T47D (cell line): ENCODE measurements around the gene USF1.
"Not testable (repeated sequence)": the region's sequence is repeated elsewhere in the genome, so short reads cannot be mapped to it uniquely, and the experiment has no call there.

ENCODE experiments used
- DNase-seq, 2 experiments: peaks; one replicate each; pipeline versions ENCODE4 v3.0.0 to v3.0.0-alpha.2; 2011 to 2012; ENCODE audit warnings: low read depth in 1 of 2, low spot score in 1 of 2
- JUND ChIP-seq: IDR thresholded peaks from 2 replicates; pipeline ENCODE4 v1.6.1; 2012; ENCODE audit warnings: low read depth
- in situ Hi-C: cut with HindIII; loops from 2 replicates; pipeline ENCODE4 v1.10.0; 2016; ENCODE audit warnings: low sequenced_read_pairs, low pct_unique_long_range_greater_than_20kb

Gene USF1

DNA sequence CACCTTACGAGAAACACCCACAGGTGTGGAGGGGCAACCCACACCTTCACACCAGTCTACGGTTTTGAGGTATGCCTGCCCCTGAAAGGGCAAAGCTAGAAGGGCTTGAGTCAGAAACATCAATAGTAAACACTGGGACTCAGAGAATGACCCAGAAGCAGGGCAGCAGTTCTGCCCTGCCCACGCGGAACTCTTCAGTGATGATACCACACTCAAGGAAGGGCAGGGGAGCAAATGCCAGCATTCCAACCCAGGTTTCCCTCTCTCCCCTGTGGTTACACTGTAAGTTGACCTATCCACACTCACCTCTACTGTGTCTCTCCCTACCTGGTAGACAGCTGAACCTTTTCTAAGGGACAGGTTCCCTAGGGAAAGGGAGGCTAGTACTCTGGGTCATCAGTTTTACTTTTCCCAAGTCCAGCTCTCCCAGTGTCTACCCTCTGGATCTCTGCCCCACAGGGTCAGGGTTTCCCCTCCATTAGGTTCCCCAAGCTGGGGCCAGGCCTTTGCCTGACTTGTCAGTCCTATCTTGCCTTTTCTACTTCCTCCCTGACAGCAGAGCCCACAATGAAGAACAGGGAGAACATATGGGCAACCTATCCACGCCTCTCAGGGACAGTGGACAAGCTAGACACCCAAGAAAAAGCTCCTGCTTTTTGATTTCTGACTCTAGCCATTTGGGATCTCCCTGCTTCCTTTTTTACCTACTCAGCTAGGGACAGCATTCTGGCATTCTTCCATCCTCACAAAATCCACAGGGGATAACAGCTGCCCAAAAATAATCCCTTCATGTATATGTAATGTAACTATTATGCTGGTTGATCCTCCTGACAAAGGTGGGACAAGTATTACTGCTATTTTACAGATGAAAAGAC is 27.8 kb downstream of the USF1 start:
- DNase-seq: no peak
- no peak for TF ChIP-seq JUND
- in situ Hi-C loops: no loop called here

DNA sequence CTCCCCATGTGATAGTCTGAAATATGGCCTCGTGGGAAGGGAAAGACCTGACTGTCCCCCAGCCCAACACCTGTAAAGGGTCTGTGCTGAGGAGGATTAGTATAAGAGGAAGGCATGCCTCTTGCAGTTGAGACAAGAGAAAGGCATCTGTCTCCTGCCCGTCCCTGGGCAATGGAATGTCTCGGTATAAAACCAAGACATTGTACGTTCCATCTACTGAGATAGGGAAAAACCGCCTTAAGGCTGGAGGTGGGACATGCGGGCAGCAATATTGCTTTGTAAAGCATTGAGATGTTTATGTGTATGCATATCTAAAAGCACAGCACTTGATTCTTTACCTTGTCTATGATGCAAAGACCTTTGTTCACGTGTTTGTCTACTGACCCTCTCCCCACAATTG is 28.6 kb downstream of the USF1 start:
- not testable (repeated sequence) for DNase-seq

DNA sequence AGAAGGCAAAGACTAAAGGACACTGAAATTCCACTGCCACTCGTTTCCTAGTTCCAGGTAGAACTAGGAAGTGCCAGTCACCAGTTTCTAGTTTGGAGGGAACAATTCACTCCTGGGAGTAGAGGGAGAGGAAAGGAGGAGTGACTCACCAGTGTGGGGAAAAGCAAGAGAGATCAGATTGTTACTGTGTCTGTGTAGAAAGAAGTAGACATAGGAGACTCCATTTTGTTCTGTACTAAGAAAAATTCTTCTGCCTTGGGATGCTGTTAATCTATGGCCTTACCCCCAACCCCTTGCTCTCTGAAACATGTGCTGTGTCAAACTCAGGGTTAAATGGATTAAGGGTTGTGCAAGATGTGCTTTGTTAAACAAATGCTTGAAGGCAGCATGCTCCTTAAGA is 29.1 kb downstream of the USF1 start:
- in situ Hi-C loops: not testable (repeated sequence)
- DNase-seq: peak in 1 of 2 experiments; percentile 23

More for the DNA sequence above, 28.6 kb downstream of the USF1 start:
- in situ Hi-C loops: not testable (repeated sequence)

- in situ Hi-C loops: no loop called here
- DNase-seq: peak; percentile 78 to 95
- no peak; the same call in 1 of the 2 replicates for TF ChIP-seq JUND
Observed at GRCh38 chr1:161013488-161014230, 32.1 kb downstream of the USF1 start.

GRCh38 chr1:161013131-161013487 is 32.7 kb downstream of the USF1 start:
- in situ Hi-C loops: no loop called here
- no peak for DNase-seq

GRCh38 chr1:161012420-161012819 is 33.4 kb downstream of the USF1 start:
- no peak for TF ChIP-seq JUND
- in situ Hi-C loops: no loop called here
- DNase-seq: no peak

More at GRCh38 chr1:161013131-161013487, 32.7 kb downstream of the USF1 start:
- no peak for TF ChIP-seq JUND

GRCh38 chr1:161009602-161010211 is 36.1 kb downstream of the USF1 start:
- no peak for DNase-seq
- in situ Hi-C loops: no loop called here

DNA sequence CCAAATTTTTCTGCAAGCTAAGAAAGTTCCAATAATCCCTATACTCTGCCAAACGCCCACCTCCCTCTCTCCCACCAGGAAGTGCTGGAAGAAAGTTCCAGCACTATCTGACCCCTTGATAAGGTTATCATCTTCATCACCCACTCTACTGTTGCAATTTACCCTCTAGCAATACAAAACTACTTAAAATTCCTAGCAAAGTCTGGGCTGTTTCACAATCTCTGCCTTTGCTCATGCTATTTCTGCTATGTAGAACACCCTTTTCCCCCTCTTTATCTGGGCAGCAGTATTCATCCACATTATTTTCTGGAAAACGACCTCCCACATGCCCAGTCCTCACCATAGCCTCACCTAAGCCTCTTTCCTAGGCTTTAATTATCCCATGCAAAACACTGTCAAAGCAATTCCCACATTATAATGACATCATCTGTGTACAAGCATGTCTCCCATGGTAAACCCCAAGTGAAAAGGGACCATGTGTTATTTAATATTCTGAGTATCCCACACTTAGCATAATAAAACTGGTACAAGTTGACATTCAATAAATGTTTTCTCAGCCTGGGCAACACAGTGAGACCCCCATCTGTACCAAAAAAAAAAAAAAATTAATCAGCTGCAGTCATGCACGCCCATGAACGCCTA is 36.8 kb downstream of the USF1 start:
- no peak for DNase-seq
- in situ Hi-C loops: no loop called here
- TF ChIP-seq JUND: no peak

More at GRCh38 chr1:161009602-161010211, 36.1 kb downstream of the USF1 start:
- no peak for TF ChIP-seq JUND

DNA sequence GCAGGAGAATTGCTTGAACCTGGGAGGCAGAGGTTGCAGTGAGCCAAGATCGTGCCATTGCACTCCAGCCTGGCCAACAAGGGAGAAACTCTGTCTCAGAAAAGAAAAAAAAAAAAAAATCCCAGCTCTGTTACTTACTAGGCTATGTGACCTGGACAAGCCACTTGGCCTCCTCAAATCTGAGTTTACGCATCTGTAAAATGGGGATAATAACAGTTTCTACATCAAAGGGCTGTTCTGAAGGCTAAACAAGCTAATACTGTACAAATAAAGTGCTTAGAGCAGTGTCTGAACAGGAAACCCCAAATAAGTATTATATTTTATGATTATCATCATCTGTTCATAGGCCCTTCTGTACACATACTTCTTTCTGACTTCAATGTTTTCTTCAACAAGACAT is 38.4 kb downstream of the USF1 start:
- in situ Hi-C loops: no loop called here
- TF ChIP-seq JUND: no peak
- no peak for DNase-seq

GRCh38 chr1:161006563-161006962 is 39.2 kb downstream of the USF1 start:
- in situ Hi-C loops: no loop called here
- DNase-seq: no peak
- TF ChIP-seq JUND: no peak

GRCh38 chr1:161001525-161001924 is 44.3 kb downstream of the USF1 start:
- no peak for TF ChIP-seq JUND
- DNase-seq: no peak
- in situ Hi-C loops: no loop called here

DNA sequence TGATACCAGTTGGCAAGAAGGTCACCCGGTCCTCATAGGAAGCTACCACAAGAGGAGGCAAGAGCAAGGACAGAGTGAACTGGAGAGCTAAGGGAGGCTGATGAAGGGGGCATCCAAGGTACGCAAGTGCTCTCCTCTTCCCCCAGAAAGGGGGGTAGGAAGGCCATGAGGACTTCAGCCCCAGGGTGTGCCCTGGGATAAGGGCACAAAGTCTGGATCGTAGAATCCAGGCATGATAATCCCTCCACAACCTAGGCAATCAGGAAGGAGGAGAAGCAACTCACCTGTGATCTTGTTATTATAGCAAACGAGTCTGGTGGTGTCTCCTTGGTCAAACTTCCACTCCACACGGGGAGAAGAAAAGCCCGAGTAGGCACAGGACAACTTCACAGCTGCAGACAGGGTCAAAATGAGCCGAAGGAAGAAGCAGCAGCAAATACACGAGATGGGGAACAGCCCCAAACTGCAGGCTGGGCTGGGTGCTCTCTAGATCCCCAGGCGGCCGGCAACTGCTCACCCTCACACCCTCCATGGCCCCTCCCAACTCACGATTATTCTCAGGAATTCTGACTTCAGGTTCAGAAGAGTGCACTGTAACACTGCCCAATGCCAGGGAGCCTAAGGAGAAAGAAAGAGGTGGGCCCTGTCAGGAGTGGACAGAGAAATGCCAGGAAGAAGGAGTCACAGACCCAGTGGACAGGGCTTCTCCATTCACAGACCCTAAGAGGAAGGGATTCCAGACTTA is 44.9 kb downstream of the USF1 start:
- TF ChIP-seq JUND: no peak
- no peak for DNase-seq
- in situ Hi-C loops: no loop called here
